NCI-H2196 (cell line): ENCODE data around the gene PCDH8.
"Not testable (repeated sequence)": the region's sequence is repeated elsewhere in the genome, so short reads cannot be mapped to it uniquely, and the experiment has no call there.

Source experiments
- DNase-seq: peaks from one replicate; lab custom pipeline; 2025; ENCODE audit not compliant: unreplicated experiment; lab: John Stamatoyannopoulos, UW

Gene PCDH8

DNA sequence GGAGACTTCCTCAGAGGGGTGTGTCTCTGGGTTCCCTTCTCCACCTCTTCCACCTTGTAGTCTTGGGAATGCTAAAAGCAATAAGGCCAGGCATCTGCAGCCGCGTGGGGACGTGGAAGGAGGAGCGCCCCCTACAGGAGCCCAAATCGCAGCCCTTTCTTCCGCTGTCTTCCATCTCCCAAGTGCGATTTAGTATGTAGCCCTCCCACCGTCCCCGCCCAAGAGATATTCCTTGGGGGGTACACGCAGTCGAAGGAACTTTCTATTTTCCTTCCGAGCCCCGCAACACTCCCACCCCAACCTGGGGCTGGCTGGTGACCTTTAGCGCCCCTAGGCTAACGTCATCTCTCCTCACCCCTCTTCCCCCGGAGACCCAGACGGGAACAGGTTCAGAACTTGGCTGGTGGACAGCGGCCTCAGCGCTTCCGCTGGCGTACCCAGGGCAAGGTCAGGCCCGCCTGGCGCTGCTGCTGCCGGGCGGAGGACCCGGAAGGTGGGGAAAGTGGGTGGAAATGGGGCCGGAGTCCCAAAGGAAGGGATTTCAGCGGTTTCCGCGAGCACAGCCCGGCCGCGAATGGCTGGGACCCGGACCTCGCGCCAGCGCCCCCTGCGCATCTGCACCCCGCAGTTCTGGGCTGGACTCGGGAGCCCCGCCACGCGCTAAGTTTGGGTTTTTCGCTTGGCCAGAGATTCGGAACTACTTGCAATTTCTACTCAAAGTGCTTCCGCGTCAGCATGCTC, 2.1 kb upstream of the PCDH8 start:
- peak; percentile 50 for DNase-seq

DNA sequence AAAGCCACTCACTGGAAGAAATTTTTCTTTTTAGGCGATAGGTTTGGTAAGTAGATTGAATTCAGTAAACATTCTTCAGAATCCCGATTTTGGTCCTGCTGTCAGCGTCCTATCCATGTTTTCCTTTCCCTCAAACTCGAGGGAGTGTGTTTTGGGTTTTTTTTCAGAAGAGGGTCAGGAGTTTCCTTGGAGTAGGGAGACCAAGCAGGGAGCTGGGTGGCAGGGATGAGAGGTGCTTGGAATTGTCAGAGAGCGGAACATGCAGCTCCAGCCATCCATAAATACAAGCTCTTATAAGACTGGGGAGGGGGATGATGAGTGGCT, 1.6 kb upstream of the PCDH8 start:
- no peak for DNase-seq

DNA sequence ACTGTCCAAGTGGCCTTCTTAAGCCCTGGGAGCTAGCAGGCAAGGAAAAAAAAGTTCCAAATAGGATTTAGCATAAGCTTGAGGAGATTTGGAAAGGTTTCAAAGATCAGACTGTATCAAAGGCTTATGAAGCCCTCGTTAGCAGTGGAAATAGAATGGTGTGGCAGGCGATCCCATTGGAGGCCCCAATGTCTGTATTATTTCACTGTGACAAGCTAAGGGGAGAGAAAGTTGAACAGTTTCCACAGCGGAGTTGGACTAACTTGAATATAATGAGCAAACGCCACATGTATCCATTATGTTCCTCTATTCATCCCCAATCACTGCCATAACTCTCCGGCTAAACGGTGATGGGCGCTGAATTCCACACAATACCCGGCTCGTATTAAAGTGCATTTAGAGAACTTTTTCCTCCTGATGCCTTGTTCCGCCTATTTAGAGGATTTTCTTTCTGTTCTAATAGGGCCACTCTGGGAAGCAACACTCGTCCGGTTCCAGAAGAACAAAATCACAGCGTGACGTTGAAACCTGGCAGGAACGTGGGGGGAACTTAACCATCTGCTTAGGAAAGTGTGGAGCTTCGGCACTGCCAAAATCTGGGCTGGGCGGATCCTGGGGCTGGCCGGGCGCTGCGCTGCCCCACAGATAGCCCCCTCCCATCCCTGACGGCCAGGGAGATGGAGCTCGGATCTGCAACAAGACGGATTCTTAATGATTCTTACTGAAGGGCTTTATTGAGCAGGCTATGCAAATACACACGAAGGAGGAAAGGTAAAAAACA, 1.0 kb upstream of the PCDH8 start:
- no peak for DNase-seq

- DNase-seq, result no peak
Observed at GRCh38 chr13:52847682-52848432, 583 bp downstream of the PCDH8 start.

DNA sequence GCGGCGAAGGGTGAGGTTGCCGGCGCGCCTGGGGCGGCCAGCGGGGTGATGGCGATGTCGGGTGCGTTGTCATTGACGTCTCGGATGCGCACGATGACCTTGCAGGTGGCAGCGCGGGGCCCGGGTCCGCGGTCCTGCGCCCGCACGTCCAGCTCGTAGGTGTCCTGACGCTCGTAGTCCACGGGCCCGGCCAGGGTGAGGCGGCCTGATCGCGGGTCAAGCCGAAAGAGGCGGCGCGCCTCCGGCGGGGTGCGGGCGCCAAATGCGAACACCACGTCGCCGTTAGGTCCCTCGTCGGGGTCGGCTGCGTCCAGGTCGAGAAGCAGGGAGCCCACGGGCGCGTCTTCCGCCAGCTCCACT, 1.1 kb downstream of the PCDH8 start:
- DNase-seq, result no peak

- DNase-seq, result no peak
Observed at GRCh38 chr13:52846567-52847321, 1.7 kb downstream of the PCDH8 start.

DNA sequence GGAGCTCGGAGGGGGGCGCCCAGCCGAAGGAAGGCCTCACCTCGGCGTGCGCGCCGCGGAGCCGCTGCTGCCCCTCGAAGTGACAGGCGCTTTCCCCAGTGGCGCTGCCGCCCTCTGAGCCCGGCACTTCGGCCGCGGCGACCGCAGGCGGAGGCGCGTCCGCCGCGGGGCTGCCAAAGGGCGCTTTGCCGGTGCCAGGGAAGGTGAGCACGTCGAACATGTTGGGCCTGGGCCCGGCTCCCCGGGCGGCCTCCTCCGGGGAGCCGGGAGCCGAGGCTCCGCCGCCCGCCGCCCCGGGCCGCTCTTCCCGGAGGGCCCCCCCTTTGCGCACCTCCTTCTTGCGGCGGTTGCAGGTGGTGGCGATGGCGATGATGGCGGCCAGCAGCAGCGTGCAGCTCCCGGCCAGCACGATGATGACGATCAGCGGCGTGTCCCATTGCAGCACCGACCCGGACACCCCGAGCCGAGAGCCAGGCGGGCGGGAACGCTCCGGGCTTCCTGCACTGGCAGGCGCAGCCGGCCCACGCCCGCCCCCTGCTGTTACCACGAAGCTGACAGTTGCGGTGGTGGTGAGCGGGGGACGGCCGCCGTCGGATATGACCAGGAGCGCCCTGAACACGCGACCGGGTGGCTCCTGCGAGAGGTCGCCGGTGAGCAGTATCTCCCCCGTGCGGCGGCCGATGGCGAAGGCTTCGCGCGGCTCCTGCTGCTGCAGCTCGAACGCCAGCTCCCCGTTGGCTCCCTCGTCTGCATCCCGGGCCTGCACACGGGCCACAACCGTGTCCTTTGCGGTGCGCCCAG, 2.5 kb downstream of the PCDH8 start:
- DNase-seq, result no peak

- no peak for DNase-seq
Observed at GRCh38 chr13:52845334-52845761, 3.1 kb downstream of the PCDH8 start.

- no peak for DNase-seq
Observed at GRCh38 chr13:52844836-52845235, 3.6 kb downstream of the PCDH8 start.

- no peak for DNase-seq
Observed at GRCh38 chr13:52842441-52842840, 6.0 kb downstream of the PCDH8 start.

- no peak for DNase-seq
Observed at GRCh38 chr13:52840066-52840465, 8.4 kb downstream of the PCDH8 start.

DNA sequence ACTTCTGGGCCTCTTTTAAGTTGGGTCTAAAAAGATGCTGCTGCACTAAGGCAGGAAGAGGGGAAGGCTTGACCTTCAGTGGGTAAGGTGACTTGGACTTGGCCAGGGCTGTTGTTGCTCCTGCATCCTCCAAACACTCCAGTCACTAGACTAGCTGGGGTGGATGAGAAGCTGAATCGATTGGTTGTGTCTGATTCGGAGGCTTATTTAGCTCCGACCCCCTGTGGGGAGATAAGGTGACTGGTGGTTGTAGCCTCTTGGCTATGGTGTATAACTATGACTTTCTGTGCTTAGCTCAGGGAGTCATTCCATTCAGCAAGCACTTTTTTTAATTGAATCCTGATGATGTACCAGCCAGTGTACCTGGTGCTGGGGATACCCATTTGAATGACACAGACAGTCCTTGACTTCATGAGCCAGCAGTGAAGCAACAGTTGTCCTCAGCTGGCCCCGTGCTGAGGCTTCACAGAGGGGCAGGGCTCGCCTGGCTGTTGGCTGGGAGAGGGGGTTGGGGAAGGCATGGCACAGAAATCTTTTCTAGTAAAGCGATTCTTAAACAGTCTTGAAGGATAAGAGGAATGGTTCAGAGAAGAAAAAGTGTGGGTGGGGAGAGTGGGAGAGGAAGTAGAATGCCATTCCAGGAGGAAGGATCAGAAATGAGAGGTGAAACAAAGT, 9.9 kb downstream of the PCDH8 start:
- no peak for DNase-seq

DNA sequence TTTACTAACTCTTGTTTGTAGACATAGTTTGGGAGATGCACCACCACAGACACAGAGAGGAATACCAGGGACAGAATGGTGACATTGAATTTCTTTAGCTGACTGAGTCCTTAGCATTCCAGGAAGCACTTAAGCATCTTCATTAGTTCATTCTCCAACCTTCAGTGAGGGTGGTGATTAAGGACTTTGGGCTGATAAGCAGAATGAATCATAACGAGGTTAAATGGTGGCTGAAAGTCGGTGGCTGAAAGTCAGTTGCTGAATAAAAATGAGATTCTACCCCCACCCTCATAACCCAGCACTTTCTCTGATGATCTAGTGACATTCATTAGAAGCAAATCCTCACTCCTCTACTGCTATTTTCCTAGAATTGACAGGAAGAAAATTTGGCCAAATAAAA, 10.6 kb downstream of the PCDH8 start:
- DNase-seq, result no peak

- DNase-seq, result no peak
Observed at GRCh38 chr13:52835071-52835839, 13.2 kb downstream of the PCDH8 start.

- no peak for DNase-seq
Observed at GRCh38 chr13:52833296-52833875, 15.1 kb downstream of the PCDH8 start.

DNA sequence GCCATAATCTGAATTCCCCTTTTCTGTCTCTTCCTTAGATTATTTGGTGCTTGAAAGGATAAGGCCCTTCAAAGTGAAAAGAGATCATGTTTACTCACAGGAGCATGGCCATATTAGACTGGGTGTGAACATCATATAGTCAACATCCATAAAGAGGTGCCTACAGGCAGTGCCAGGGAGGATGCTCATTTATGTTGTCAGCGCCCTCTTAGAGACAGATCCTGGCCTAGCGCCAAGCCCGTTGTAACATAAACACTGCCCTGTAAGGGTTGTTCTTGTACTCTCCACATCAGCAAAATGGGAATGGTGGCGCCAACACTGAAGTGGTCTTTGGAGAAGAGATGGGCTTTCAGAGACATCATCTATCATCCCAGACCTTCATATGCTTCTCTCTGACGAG, 16.1 kb downstream of the PCDH8 start:
- DNase-seq, result no peak

- DNase-seq, result no peak
Observed at GRCh38 chr13:52830946-52831345, 17.5 kb downstream of the PCDH8 start.

DNA sequence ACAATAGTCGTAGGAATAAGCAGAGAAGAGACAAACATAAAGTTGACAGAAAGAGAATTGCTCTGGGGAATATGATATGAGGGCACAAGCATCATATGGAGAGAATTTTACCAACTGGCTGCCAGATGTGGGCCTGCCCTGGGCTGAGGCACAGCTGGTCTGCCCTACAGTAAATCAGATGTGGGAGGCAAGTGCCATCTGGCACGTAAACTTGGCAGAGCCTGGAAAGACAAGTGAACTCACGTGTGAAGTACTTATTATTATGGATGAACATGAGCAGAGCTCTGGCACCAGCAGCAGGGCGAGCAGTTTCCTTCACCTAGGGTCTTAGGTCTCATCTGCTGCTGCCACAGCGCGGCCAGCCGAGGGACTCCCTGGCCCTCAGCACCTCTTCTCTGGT, 20.6 kb downstream of the PCDH8 start:
- peak; percentile 21 for DNase-seq

- not testable (repeated sequence) for DNase-seq
Observed at GRCh38 chr13:52817886-52818285, 30.6 kb downstream of the PCDH8 start.
